Globus pallidus (tissue), 1 donor: Measurements from ENCODE around the gene MFN2.
"Not testable (repeated sequence)": the region's sequence is repeated elsewhere in the genome, so short reads cannot be mapped to it uniquely, and the experiment has no call there.

Source experiments
- DNase-seq: peaks from one replicate; pipeline ENCODE4 v3.0.0-alpha.2; 2015; ENCODE audit warnings: low spot score

Gene MFN2

GRCh38 chr1:11979851-11980675, at the start of gene MFN2:
Gene MFN2 (plus strand): TSS chr1:11980444. CDS start chr1:11989169, 8,725 bp downstream.
- peak; percentile 95 for DNase-seq

- no peak for DNase-seq
These were observed 49.4 kb upstream of the MFN2 start for GRCh38 chr1:11930571-11931445.

GRCh38 chr1:11931845-11932244, 48.4 kb upstream of the MFN2 start:
- no peak for DNase-seq

- peak; percentile 83 for DNase-seq
These were observed 45.8 kb upstream of the MFN2 start, which contains the start of gene PLOD1 for GRCh38 chr1:11934302-11935056. Gene PLOD1 (plus strand): TSS chr1:11934717. CDS start chr1:11934780, 63 bp downstream.

- no peak for DNase-seq
These were observed 45.2 kb upstream of the MFN2 start for GRCh38 chr1:11935057-11935412.

GRCh38 chr1:11935733-11936132, 44.5 kb upstream of the MFN2 start:
- DNase-seq, result not testable (repeated sequence)

- DNase-seq, result no peak
These were observed 41.3 kb upstream of the MFN2 start for GRCh38 chr1:11938722-11939526.

- not testable (repeated sequence) for DNase-seq
These were observed 40.5 kb upstream of the MFN2 start for GRCh38 chr1:11939794-11940193.

- peak; percentile 93 for DNase-seq
These were observed 39.9 kb upstream of the MFN2 start for GRCh38 chr1:11940260-11940921.

- DNase-seq, result no peak
These were observed 38.0 kb upstream of the MFN2 start for GRCh38 chr1:11942280-11942679.

- no peak for DNase-seq
These were observed 36.6 kb upstream of the MFN2 start for GRCh38 chr1:11943619-11944018.

GRCh38 chr1:11944358-11944931, 35.8 kb upstream of the MFN2 start:
- DNase-seq, result no peak

GRCh38 chr1:11946647-11947046, 33.6 kb upstream of the MFN2 start:
- DNase-seq, result no peak

- no peak for DNase-seq
These were observed 31.3 kb upstream of the MFN2 start for GRCh38 chr1:11948822-11949458.

GRCh38 chr1:11951901-11952300, 28.3 kb upstream of the MFN2 start:
- no peak for DNase-seq

GRCh38 chr1:11952455-11953109, 27.7 kb upstream of the MFN2 start:
- peak; percentile 86 for DNase-seq

- DNase-seq, result no peak
These were observed 25.0 kb upstream of the MFN2 start for GRCh38 chr1:11955221-11955620.

- DNase-seq, result no peak
These were observed 22.8 kb upstream of the MFN2 start for GRCh38 chr1:11957398-11957797.

GRCh38 chr1:11957897-11958296, 22.3 kb upstream of the MFN2 start:
- DNase-seq, result no peak
